H9 (cell line): ENCODE measurements around the gene NKX6-2. TPM values are rescaled to one million over a fixed set of nuclear protein-coding genes. Genes with fewer than 3 reads are reported as not detected.

Experiments
- DNase-seq: peaks from one replicate; pipeline ENCODE4 v3.0.0-alpha.2; 2017
- H2AFZ ChIP-seq: one replicate; pipeline ENCODE4 v1.6.1; 2013; ENCODE audit warnings: mild to moderate bottlenecking, low read length, control low read depth, moderate library complexity
- H2AK5ac ChIP-seq: 2 replicates; pipeline ENCODE4 v1.6.1; 2013; ENCODE audit warnings: low read length, control low read depth, mixed read lengths; ENCODE audit not compliant: insufficient read length
- H2BK120ac ChIP-seq: one replicate; pipeline ENCODE4 v1.6.1; 2013; ENCODE audit warnings: low read depth, mild to moderate bottlenecking, low read length, control low read depth, inconsistent platforms; ENCODE audit not compliant: poor library complexity, severe bottlenecking
- H2BK12ac ChIP-seq: 2 replicates; pipeline ENCODE4 v1.6.1; 2013; ENCODE audit warnings: low read length, control low read depth, mixed read lengths, low read depth; ENCODE audit not compliant: insufficient read length
- H2BK15ac ChIP-seq: 2 replicates; pipeline ENCODE4 v1.6.1; 2013; ENCODE audit warnings: low read depth, low read length, control low read depth
- H2BK20ac ChIP-seq: one replicate; pipeline ENCODE4 v1.6.1; 2013; ENCODE audit warnings: low read depth, mild to moderate bottlenecking, low read length, control low read depth, inconsistent platforms; ENCODE audit not compliant: poor library complexity, severe bottlenecking
- H2BK5ac ChIP-seq: 2 replicates; pipeline ENCODE4 v1.6.1; 2013; ENCODE audit warnings: low read length, control low read depth, mixed read lengths; ENCODE audit not compliant: insufficient read length
- H3K14ac ChIP-seq: 2 replicates; pipeline ENCODE4 v1.6.1; 2013; ENCODE audit warnings: low read length, control low read depth; ENCODE audit not compliant: insufficient read depth
- H3K18ac ChIP-seq: 2 replicates; pipeline ENCODE4 v1.6.1; 2013; ENCODE audit warnings: low read depth, mild to moderate bottlenecking, mixed read lengths, low read length, control low read depth; ENCODE audit not compliant: insufficient read length
- H3K23ac ChIP-seq: 2 replicates; pipeline ENCODE4 v1.6.1; 2013; ENCODE audit warnings: low read length, control low read depth, mixed read lengths, low read depth; ENCODE audit not compliant: insufficient read length
- H3K23me2 ChIP-seq: 2 replicates; pipeline ENCODE4 v1.6.1; 2013; ENCODE audit warnings: low read depth, mild to moderate bottlenecking, mixed read lengths, low read length, control low read depth; ENCODE audit not compliant: insufficient read length, poor library complexity, severe bottlenecking
- H3K27ac ChIP-seq: 2 replicates; pipeline ENCODE4 v1.5.1; 2013; ENCODE audit warnings: low read length, control low read depth, mixed read lengths, low read depth; ENCODE audit not compliant: insufficient read length
- H3K27me3 ChIP-seq: 2 replicates; pipeline ENCODE4 v1.6.1; 2013; ENCODE audit warnings: low read length, control low read depth, inconsistent platforms; ENCODE audit not compliant: insufficient read depth
- H3K4ac ChIP-seq: 2 replicates; pipeline ENCODE4 v1.6.1; 2013; ENCODE audit warnings: low read depth, mild to moderate bottlenecking, control low read depth, inconsistent platforms, low read length, moderate library complexity
- H3K4me1 ChIP-seq: 2 replicates; pipeline ENCODE4 v1.6.1; 2013; ENCODE audit warnings: low read length, control low read depth, inconsistent platforms; ENCODE audit not compliant: insufficient read depth
- H3K4me2 ChIP-seq: 2 replicates; pipeline ENCODE4 v1.6.1; 2013; ENCODE audit warnings: low read length, control low read depth, mixed read lengths; ENCODE audit not compliant: insufficient read length, insufficient read depth
- H3K56ac ChIP-seq: 2 replicates; pipeline ENCODE4 v1.6.1; 2013; ENCODE audit warnings: low read depth, mild to moderate bottlenecking, mixed read lengths, low read length, control low read depth; ENCODE audit not compliant: insufficient read length
- H3K79me1 ChIP-seq: 2 replicates; pipeline ENCODE4 v1.6.1; 2013; ENCODE audit warnings: low read depth, mild to moderate bottlenecking, moderate library complexity, low read length, control low read depth, inconsistent platforms; ENCODE audit not compliant: insufficient read depth, poor library complexity, severe bottlenecking
- H3K79me2 ChIP-seq: 2 replicates; pipeline ENCODE4 v1.6.1; 2013; ENCODE audit warnings: low read length, control low read depth, inconsistent platforms; ENCODE audit not compliant: insufficient read depth
- H3K9ac ChIP-seq: 2 replicates; pipeline ENCODE4 v1.6.1; 2013; ENCODE audit warnings: low read length, control low read depth, mixed read lengths; ENCODE audit not compliant: insufficient read length; ENCODE audit errors: extremely low read depth
- H3K9me3 ChIP-seq: one replicate; pipeline ENCODE4 v1.6.1; 2013; ENCODE audit warnings: low read depth, low read length, inconsistent platforms; ENCODE audit not compliant: control insufficient read depth
- H3T11ph ChIP-seq: one replicate; pipeline ENCODE4 v1.6.1; 2013; ENCODE audit warnings: mild to moderate bottlenecking, low read length, control low read depth, inconsistent platforms
- H4K20me1 ChIP-seq: one replicate; pipeline ENCODE4 v1.6.1; 2013; ENCODE audit not compliant: control insufficient read depth, insufficient read length, insufficient read depth
- H4K5ac ChIP-seq: 2 replicates; pipeline ENCODE4 v1.6.1; 2013; ENCODE audit warnings: low read depth, mild to moderate bottlenecking, mixed read lengths, low read length, control low read depth; ENCODE audit not compliant: insufficient read length
- H4K8ac ChIP-seq: replicated peaks from 2 replicates; pipeline ENCODE4 v1.6.1; 2013; ENCODE audit warnings: low read length, control low read depth, mixed read lengths, low read depth; ENCODE audit not compliant: insufficient read length
- H4K91ac ChIP-seq: 2 replicates; pipeline ENCODE4 v1.6.1; 2013; ENCODE audit warnings: low read depth, mild to moderate bottlenecking, moderate library complexity, mixed read lengths, low read length, control low read depth; ENCODE audit not compliant: insufficient read length
- H3K27ac Mint-ChIP-seq, 3 experiments: 2 replicates in 2 of 3; 3 replicates in 1 of 3; pipeline ENCODE4 v1.8.0; 2020 to 2021; ENCODE audit warnings: mixed read lengths in 3 of 3, mild to moderate bottlenecking in 1 of 3, moderate library complexity in 1 of 3
- H3K27me3 Mint-ChIP-seq: 2 replicates; pipeline ENCODE4 v1.8.0; 2021; ENCODE audit warnings: low read depth, mild to moderate bottlenecking, moderate library complexity, mixed read lengths
- H3K36me3 Mint-ChIP-seq, 3 experiments: 2 replicates in 2 of 3; 3 replicates in 1 of 3; pipeline ENCODE4 v1.8.0; 2020 to 2021; ENCODE audit warnings: low read depth in 3 of 3, mixed read lengths in 3 of 3; ENCODE audit not compliant: insufficient read depth in 1 of 3
- H3K4me1 Mint-ChIP-seq, 2 experiments: 2 replicates each; pipeline ENCODE4 v1.8.0; 2020; ENCODE audit warnings: mixed read lengths in 2 of 2
- H3K4me3 Mint-ChIP-seq, 2 experiments: 2 replicates in 1 of 2; 3 replicates in 1 of 2; pipeline ENCODE4 v1.8.0; 2020 to 2021; ENCODE audit warnings: mild to moderate bottlenecking in 2 of 2, mixed read lengths in 2 of 2, moderate library complexity in 1 of 2
- H3K9me3 Mint-ChIP-seq, 2 experiments: 2 replicates in 1 of 2; 3 replicates in 1 of 2; pipeline ENCODE4 v1.8.0; 2020; ENCODE audit warnings: mild to moderate bottlenecking in 2 of 2, mixed read lengths in 2 of 2, moderate library complexity in 1 of 2
- WGBS: extraction: QIAGEN DNeasy Blood & Tissue Kit; methylation state at CpG from one replicate; pipeline ENCODE4 v1.1.7; 2013; ENCODE audit warnings: missing lambda C conversion rate, low lambda C conversion rate, mixed read lengths; ENCODE audit not compliant: insufficient read length; ENCODE audit errors: extremely low coverage; 5-methylcytosine and 5-hydroxymethylcytosine counted together
- total RNA-seq: library from RNA; stranded (reverse); gene quantifications from 2 replicates; pipeline ENCODE4 v1.2.1, GENCODE V29; 2021
- TF ChIP-seq, protein P1 (sequence below): fragments of 200-600 bp; sonication (generic); conservative IDR thresholded peaks from 3 replicates; pipeline ENCODE4 v1.8.0; 2021; ENCODE audit warnings: antibody characterized with exemption, mild to moderate bottlenecking

NKX6-2 gene
- total RNA-seq, 1 experiment from 2014 or later, result 0.13 TPM

DNA sequence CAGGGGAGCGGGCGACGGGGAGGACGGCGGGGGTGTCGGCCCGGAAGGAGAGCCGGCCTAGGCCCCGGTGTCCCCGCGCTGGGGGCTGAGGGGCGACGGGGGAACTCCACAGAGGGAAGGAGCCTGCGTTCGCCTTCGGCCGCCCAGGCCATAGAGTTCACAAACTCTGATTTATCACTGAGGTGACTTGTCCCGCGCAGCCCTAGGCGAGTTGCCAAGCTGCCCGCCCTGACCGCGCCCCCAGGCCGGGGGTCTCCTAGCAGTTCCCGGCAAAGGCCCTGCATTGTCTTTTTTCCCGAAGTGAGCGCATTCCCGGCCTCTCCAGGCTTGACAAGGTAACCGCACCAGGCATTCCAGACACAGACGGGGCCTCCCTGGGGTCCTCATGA, 2.9 kb upstream of the NKX6-2 start:
- Histone ChIP-seq H3K18ac (no peak overlapping the region), H3K4me2 (peak overlapping the region; percentile 44), H3K27me3 (peaks cover 56% of the 10 kb centered on the region), H3K14ac (no peak overlapping the region), H3K23me2 (peaks cover 7% of the 10 kb centered on the region), H4K8ac (no peak overlapping the region), H2BK5ac (no peak overlapping the region), H4K20me1 (no peaks in the 10 kb centered on the region), H2BK12ac (no peak overlapping the region), H3K79me2 (no peaks in the 10 kb centered on the region), H3K9me3 (no peaks in the 10 kb centered on the region), H3K79me1 (no peaks in the 10 kb centered on the region), H3K4me1 (no peaks in the 10 kb centered on the region), H3T11ph (no peak overlapping the region), H2AFZ (no peak overlapping the region), H3K23ac (no peak overlapping the region), H2BK120ac (no peak overlapping the region), H3K4ac (no peak overlapping the region), H3K9ac (no peak overlapping the region), H4K91ac (no peak overlapping the region), H3K56ac (no peak overlapping the region), H3K27ac (no peak overlapping the region), H2BK20ac (no peak overlapping the region), H4K5ac (no peak overlapping the region), H2BK15ac (no peak overlapping the region), H2AK5ac (no peak overlapping the region)
- Mint-ChIP-seq H3K4me1 (peaks cover 2 to 6% of the 10 kb centered on the region in 2 experiments; a peak in 2 of 4 replicates), H3K9me3 (no peaks in the 10 kb centered on the region), H3K27ac (no peak overlapping the region), H3K27me3 (peaks cover 75% of the 10 kb centered on the region), H3K36me3 (no peaks in the 10 kb centered on the region), H3K4me3 (no peak overlapping the region)
- DNase-seq, result no peak
- WGBS, result no CpG with 5 or more reads among the region's 30 CpGs
- TF ChIP-seq, protein P1, sequence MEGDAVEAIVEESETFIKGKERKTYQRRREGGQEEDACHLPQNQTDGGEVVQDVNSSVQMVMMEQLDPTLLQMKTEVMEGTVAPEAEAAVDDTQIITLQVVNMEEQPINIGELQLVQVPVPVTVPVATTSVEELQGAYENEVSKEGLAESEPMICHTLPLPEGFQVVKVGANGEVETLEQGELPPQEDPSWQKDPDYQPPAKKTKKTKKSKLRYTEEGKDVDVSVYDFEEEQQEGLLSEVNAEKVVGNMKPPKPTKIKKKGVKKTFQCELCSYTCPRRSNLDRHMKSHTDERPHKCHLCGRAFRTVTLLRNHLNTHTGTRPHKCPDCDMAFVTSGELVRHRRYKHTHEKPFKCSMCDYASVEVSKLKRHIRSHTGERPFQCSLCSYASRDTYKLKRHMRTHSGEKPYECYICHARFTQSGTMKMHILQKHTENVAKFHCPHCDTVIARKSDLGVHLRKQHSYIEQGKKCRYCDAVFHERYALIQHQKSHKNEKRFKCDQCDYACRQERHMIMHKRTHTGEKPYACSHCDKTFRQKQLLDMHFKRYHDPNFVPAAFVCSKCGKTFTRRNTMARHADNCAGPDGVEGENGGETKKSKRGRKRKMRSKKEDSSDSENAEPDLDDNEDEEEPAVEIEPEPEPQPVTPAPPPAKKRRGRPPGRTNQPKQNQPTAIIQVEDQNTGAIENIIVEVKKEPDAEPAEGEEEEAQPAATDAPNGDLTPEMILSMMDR, result no peak
